ENCODE data around the gene PARN. TPM values are rescaled to one million over a fixed set of nuclear protein-coding genes. Genes with fewer than 3 reads are reported as not detected.

PARN gene
- total and polyA plus RNA-seq, 2 of the 4 experiments (the other 2 are of a cell fraction) = 24.6 to 25.1 TPM

DNA sequence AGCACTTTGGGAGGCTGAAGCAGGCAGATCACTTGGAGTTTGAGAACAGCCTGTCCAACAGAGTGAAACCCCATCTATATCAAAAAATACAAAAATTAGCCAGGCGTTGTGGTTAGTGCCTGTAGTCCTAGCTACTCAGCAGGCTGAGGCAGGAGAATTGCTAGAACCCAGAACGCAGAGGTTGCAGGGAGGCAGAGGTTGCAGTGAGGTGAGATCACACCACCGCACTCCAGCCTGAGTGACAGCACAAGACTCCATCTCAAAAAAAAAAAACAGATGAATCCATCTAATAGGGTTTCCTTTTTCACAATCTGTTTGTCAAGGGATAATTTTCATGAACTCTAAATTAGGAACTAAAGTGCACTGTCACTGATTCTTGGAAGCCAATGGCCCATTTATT lies 99.0 kb downstream of the PARN start:
- no CpG with 5 or more reads among the region's 3 CpGs for WGBS, 2 experiments (ENCODE audit: extremely low coverage in 2 of 2, insufficient read length in 1 of 2)
- H2BK120ac ChIP-seq (ENCODE audit: low read depth, low read length) = no peak overlapping the region
- no peak overlapping the region for H3K9ac ChIP-seq (ENCODE audit: low read depth, low read length)
- H3K56ac ChIP-seq (ENCODE audit: extremely low read depth, insufficient read depth, low read length) = no peak overlapping the region
- no peak overlapping the region for H2AK9ac ChIP-seq (replicated peaks; ENCODE audit: low read depth, low read length, poor library complexity)
- POLR2A ChIA-PET (ENCODE audit: unreplicated experiment) = no interaction called here
- H3K23ac ChIP-seq (ENCODE audit: low read depth, low read length) = no peak overlapping the region
- H2AFZ ChIP-seq (replicated peaks; ENCODE audit: low read length, poor library complexity) = no peak overlapping the region
- H3K4me3 ChIP-seq (ENCODE audit: insufficient read depth, low read depth, low read length) = no peak overlapping the region
- H4K5ac ChIP-seq (ENCODE audit: low read depth, low read length) = no peak overlapping the region
- DNase-seq (no peak), ATAC-seq (ENCODE audit: low read depth) (no peak)
- no peak overlapping the region for H3K14ac ChIP-seq (replicated peaks; ENCODE audit: low read depth, low read length)
- no peak overlapping the region for H3K18ac ChIP-seq (ENCODE audit: low read depth, low read length)
- intact Hi-C loops (cut with micrococcal nuclease) = no loop called here
- H4K8ac ChIP-seq (ENCODE audit: low read depth in 2 of 2, low read length in 2 of 2) = no peak overlapping the region
- CTCF ChIA-PET = no interaction called here
- H2BK20ac ChIP-seq (ENCODE audit: low read depth, low read length) = no peak overlapping the region
- peaks cover 3% of the 10 kb centered on the region; the same call in 1 of the 2 replicates for H3K9me1 ChIP-seq (ENCODE audit: insufficient read depth, low read length)
- H3K79me1 ChIP-seq (ENCODE audit: low read depth in 1 of 2, low read length in 2 of 2) = peaks cover 4% of the 10 kb centered on the region in 2 experiments; a peak in 2 of 4 replicates
- BruUV-seq (replicated peaks) = no TSS peak
- TF ChIP-seq BHLHE40 (IDR thresholded peaks at IDR 0.05; ENCODE audit: low read depth, low read length) (no peak), MAFK (IDR thresholded peaks at IDR 0.05; ENCODE audit: low read depth, low read length) (no peak), SMC3 (IDR thresholded peaks at IDR 0.05; ENCODE audit: low read depth, low read length) (no peak)
- TF ChIP-seq, protein P1, sequence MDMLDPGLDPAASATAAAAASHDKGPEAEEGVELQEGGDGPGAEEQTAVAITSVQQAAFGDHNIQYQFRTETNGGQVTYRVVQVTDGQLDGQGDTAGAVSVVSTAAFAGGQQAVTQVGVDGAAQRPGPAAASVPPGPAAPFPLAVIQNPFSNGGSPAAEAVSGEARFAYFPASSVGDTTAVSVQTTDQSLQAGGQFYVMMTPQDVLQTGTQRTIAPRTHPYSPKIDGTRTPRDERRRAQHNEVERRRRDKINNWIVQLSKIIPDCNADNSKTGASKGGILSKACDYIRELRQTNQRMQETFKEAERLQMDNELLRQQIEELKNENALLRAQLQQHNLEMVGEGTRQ (IDR thresholded peaks at IDR 0.05; ENCODE audit: low read depth, low read length) = no peak
- in situ Hi-C loops (cut with MboI; ENCODE audit: low sequenced_read_pairs) = no loop called here
- no peaks in the 10 kb centered on the region for H3K9me3 ChIP-seq (ENCODE audit: control insufficient read depth, insufficient read depth, low read length)
- no peaks in the 10 kb centered on the region for H4K20me1 ChIP-seq (ENCODE audit: insufficient read depth, low read length)
- H2AK5ac ChIP-seq (ENCODE audit: low read depth, low read length) = no peak overlapping the region
- no peak overlapping the region for H3K4me2 ChIP-seq (ENCODE audit: low read depth, low read length)
- H3K27me3 ChIP-seq (ENCODE audit: control insufficient read depth, insufficient read depth, low read length) = no peaks in the 10 kb centered on the region
- no peak overlapping the region for H2BK15ac ChIP-seq (ENCODE audit: low read depth, low read length)
- dilution Hi-C loops (cut with HindIII; ENCODE audit: low sequenced_read_pairs, unreplicated experiment) = no loop called here
- H2BK5ac ChIP-seq (ENCODE audit: low read depth, low read length, poor library complexity, severe bottlenecking) = no peak overlapping the region
- H3K27ac ChIP-seq (ENCODE audit: insufficient read depth, low read length) = no peak overlapping the region
- peaks cover 8% of the 10 kb centered on the region for H3K4me1 ChIP-seq (ENCODE audit: control insufficient read depth, insufficient read depth, low read length)
- H3K4ac ChIP-seq (ENCODE audit: low read depth, low read length) = no peak overlapping the region
- no peak overlapping the region for H4K91ac ChIP-seq (ENCODE audit: insufficient read depth, low read depth, low read length)
- no peaks in the 10 kb centered on the region for H3K36me3 ChIP-seq (ENCODE audit: control insufficient read depth, insufficient read depth, low read length)
